AG20443 (cell line): ENCODE results near the gene EML4.
A peak's percentile ranks its signal among the peaks of the same experiment; 100 is the strongest.
"Not testable (repeated sequence)": the region's sequence is repeated elsewhere in the genome, so short reads cannot be mapped to it uniquely, and the experiment has no call there.

Source experiments
- DNase-seq: peaks from one replicate; pipeline ENCODE4 v3.0.0; 2012; ENCODE audit warnings: low spot score, mixed read lengths

EML4 gene, protein sequence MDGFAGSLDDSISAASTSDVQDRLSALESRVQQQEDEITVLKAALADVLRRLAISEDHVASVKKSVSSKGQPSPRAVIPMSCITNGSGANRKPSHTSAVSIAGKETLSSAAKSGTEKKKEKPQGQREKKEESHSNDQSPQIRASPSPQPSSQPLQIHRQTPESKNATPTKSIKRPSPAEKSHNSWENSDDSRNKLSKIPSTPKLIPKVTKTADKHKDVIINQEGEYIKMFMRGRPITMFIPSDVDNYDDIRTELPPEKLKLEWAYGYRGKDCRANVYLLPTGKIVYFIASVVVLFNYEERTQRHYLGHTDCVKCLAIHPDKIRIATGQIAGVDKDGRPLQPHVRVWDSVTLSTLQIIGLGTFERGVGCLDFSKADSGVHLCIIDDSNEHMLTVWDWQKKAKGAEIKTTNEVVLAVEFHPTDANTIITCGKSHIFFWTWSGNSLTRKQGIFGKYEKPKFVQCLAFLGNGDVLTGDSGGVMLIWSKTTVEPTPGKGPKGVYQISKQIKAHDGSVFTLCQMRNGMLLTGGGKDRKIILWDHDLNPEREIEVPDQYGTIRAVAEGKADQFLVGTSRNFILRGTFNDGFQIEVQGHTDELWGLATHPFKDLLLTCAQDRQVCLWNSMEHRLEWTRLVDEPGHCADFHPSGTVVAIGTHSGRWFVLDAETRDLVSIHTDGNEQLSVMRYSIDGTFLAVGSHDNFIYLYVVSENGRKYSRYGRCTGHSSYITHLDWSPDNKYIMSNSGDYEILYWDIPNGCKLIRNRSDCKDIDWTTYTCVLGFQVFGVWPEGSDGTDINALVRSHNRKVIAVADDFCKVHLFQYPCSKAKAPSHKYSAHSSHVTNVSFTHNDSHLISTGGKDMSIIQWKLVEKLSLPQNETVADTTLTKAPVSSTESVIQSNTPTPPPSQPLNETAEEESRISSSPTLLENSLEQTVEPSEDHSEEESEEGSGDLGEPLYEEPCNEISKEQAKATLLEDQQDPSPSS

DNA sequence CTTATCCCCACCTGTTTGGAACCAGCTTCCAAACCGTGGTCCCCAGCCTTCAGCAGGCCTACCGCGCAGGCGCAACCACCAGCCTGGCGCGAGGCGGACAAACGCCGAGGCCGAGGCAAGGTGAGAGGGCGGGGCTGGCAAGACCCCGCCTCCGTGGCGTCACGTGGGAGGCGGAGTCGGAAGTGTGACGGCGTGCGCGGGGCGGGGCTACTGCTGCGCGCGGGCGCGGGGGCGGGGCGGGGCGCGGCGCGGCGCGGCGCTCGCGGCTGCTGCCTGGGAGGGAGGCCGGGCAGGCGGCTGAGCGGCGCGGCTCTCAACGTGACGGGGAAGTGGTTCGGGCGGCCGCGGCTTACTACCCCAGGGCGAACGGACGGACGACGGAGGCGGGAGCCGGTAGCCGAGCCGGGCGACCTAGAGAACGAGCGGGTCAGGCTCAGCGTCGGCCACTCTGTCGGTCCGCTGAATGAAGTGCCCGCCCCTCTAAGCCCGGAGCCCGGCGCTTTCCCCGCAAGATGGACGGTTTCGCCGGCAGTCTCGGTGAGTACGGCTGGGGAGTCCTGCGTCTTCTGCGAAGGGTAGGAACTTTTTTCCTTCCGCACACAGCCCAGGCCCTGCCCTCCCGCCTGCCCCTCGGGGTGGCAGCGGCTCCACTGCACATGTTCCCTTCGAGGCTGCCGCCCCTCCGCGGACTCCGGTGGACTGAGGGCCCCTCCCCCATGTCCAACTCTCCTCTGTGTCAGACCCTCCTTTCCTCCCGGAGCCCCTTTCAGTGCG is at the start of gene EML4:
Gene EML4 (plus strand): TSS at position 254 of the 774 bp plus-strand sequence. CDS start 259 bp downstream, at position 513.
- DNase-seq = peak; percentile 98

DNA sequence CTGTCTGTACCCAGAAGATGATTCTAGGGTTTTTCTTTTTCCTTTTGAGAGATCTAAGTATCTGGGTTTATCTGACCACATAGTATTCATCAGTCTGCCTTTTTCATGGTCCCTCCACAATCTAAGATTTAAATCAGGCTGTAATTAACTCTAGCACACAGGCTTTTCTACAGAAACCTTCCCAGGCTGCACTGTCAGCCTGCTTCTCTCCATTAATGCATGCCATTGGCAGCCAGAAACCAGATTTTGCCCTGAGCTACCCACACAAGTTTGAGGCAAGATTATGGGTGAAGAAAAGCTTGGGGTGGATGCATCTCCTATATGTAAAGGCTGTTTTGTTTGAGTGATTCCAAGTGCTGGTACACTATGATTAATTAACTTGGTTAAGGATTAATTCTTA is 45.7 kb upstream of the EML4 start:
- no peak for DNase-seq

DNA sequence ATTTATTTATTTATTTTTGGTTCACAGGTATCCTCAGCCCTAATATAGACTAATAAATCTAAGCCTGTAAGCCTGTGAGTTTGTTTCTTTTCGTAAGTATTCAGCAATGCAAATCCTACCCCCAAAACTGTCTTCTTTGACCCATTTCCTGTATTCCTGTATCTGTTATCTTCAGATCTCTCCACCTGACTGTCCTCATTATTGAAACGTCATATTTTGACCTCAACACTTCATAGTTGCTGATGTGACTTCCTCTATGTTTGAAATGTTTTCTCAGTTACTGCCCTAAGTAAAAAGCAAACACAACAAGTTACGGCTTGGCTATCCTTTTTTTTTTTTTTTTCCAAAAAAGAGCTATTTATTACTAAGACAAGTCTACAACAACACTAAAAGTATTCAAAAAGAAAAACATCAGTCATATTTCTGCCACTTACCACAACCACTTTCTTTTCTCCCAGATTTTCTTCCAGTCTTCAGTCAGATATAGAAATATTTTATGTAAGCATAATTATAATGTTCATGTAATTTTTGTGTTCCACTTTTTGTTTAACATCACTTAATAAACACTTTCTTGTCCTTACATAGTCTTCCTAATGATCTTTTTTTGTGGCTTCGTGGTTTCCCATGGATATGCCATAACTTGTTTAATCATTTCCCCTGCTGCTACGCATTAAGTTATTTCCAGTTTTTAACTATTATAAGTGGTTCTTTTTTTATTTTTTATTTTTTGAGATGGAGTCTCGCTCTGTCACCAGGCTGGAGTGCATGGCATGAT is 45.0 kb upstream of the EML4 start:
- no peak for DNase-seq

DNA sequence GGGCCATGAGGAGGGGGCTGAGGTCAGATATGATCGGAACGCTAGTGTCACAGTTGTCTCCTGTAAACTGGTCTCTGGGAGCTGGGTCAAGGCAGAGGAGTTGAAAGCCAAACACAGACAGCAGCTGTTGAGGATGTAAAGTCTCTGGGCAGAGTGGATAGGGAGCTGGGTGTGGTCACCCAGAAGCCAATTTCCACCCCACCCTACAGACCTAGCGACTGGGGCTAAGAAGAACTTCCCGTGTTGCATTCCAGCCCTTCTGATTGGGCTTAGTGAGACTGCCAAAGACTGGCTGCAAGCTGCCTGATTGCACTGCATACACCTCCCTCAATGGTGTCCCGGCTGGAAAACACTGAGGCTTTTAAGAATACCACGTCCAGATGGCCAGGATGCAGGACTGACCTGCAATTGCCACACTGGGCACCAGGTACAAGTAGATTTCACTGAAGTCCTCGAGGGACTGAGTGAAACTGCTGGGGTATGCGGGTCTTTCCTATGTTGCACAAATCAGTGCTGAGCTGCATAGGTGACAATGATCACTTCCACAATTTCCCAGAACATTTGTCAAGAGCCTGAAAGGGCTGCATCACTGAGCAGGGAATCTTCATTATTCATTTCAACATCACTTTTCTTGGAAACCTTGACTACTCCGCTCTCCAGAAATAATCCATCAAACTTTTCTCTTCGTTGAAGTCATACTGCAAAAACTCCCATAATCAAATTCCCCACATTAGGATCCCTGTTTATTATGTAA is 43.1 kb upstream of the EML4 start:
- peak; percentile 54 for DNase-seq

DNA sequence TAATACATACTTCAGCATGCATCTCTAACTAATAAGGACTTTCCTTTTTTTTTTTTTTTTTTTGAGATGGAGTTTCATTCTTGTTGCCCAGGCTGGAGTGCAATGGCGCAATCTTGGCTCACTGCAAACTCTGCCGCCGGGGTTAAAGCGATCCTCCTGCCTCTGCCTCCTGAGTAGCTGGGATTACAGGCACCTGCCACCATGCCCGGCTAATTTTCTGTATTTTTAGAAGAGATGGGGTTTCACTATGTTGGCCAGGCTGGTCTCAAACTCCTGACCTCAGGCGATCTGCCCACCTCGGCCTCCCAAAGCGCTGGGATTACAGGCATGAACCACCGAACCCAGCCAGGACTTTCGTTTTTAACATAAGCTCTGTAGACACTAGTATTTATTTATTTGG is 42.3 kb upstream of the EML4 start:
- not testable (repeated sequence) for DNase-seq

DNA sequence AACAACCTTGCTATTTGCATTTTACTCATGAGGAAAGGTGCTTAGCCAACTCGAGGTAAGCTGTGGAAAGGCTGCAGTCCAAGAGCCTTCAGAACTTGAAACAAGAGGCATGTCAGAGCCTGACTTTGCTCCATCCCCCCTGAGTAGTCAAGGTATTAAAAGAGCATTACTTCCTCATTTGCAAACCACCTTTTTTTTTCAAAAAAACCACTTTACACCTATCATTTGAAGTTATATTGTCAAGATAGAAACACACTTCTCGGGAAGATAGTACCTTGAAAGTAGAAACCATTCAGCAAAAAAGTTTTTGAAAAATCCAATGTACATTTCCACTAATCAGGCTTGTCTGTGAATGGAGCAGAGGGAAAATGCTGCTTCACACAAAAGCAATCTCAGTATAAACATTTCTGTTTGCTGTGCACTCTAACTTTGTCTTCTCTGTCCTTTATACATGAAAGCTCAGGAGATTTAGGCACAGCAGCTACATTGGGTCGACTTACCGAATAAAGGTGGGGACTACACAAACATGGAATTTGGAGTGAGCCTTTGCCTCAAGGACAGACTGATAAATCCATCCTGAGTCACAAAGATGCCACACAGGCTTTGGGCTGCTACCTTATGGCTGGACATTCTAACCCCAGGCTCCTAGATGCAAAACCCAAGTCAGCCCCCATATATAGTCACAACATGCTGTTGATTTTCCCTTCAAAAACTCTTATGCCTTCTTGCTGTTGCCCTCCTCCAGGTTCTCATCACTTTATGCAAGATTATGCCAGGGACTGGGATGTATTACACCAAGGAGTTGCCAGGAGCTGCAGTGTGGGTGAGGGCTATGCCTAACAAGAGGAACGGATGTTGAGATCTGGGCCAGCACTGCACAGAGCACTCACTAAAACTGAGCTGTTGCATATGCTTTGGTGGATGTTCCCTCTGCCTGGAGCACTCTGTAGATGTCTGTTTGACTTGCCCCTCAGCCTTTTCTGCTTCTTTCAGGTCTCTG is 41.4 kb upstream of the EML4 start:
- no peak for DNase-seq

DNA sequence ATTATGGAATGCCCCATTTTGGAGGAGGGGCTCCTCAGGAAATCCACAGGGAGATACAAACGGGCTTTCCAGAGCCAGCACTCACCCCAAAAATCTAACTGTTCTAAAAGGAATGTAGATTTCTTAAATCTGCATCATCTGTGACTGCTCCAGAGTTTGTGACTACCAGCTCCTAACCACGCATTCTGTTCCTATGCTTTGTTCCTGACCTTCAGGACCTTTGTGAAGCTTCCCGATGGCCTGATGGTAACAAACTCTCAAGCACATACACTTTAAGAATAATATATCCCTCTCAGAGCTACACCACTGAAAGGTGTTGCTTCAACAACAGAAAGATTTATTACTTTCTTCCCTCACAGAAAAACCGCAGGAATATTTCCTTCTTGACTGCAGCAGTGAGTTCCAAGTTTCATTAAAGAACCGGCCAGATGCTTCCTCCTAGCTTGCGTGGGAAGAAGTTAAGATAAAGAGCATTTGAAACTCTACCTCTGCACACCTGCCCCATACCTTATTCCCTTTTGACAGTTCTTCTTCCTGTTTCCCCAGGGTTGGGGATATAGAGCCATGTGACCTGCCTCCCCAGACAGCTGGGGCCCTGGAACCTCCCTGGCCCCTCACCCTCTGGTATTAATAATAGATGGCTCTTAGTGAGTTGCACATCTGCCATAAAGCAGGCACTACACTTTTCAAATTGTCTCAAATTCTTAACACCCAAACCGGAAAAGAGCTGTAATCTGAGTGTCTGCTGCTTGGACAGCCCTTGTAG is 40.2 kb upstream of the EML4 start:
- DNase-seq = peak; percentile 62

DNA sequence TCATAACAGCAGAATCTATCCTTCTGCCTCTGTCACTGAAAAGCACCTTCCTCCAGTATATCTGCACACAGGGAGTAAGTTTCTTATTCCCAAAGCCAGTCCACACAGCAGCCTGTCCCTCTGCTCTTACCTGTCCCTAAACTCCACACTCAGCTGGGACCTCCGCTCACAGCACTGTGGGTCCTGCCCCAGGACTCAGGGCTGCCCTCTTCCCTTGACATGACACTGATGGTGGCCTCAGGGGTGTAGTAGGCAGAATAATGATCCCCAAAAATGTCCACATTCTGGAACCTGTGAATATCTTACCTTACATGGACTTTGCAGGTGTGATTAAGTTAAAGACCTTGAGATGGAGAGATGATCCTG is 39.7 kb upstream of the EML4 start:
- DNase-seq = no peak

DNA sequence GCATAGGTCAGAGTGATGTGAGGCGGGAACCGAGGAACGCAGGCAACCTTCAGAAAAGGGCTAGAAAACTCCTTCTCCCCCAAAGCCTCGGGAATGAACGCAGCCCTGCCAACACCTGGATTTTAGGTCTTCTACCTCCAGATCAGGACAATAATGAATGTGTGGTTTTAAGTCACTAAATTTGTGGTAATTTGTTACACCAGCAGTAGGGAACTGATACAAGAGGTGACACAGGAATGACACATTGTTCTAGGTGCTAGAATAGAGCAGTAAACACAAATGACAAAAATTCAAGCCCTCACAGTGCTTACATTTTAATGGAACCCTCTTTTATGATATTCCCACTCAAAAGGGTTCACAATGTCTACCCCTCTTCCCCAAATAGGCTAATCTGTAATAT is 39.2 kb upstream of the EML4 start:
- DNase-seq = no peak

DNA sequence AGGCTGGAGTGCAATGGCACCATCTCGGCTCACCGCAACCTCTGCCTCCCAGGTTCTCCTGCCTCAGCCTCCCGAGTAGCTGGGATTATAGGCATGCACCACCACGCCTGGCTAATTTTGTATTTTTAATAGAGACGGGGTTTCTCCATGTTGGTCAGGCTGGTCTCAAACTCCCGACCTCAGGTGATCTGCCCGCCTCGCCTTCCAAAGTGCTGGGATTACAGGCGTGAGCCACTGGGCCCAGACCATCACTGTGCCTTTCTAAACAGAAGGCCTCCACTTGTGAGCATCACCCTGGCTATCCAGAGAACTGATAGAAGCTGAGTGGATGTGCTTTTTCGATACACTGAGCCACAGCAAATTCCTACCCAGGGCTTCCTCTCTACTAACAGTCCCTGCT is 38.3 kb upstream of the EML4 start:
- DNase-seq = not testable (repeated sequence)

DNA sequence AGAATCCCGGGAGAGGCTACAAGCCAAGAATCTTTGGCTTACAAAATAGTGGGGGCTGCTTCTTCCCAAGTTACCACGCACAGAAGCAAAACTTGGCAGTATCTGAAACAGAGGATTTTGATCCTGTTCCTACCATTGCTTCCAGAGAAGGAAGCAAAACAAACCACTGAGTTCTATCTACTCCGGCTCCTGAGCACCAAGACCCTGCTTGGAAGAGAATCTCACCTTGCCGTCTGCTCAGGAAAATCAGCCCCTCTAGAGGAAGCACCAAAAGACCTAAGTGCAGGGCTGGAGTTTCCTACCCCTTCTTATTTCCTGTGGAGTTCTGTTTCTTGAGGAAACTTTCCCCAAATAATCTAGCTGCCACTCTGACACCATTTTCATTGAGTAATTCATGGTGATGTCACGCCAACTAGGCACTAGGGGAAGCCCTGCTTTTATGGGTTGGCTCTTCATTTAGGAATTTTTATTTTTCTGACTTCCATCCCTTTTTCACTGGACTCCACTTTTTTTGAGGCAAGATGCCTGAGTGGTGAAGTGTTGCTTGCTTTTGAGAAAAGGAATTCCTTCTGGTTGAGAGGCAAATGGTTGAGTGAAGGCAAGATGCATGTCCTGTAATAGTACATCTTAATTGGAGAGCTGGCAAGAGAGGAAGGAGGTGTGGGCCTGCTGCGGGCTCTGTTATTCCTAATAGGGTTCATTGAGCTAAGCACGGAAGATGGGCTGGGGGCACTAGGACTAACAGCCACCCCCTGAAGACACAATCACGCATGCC is 36.8 kb upstream of the EML4 start:
- peak; percentile 73 for DNase-seq

DNA sequence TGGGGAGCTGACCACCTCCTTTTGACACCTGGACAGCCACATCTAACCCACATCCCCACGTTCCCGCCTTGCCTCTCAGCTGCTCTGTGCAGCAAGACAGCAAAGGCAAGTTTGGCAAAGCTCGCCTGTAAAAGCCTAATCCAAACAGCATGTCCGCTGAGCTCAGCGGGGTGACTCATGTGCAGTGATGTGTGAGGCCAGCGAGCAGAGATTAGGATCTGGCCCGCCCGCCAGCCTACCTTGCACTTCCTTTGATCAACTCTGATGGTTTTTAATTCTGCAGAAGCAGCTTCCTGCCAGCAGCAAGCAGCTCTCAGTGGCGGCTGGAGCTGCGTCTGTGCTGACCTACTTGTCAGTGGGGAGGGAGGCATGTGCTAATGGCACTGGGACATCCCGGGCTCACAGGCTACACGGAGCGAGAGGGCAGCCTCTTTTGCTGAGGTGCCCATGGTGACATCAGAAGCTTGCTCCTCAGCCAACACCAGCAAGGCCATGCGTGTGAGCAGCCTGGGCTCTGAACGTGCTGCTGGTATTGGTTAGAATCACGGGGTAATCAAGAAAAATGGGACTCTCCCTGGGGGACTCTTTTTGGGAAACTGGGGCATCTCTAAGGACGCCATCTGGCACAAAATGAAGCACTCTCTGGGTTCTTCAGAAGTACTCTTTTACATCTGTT is 36.0 kb upstream of the EML4 start:
- peak; percentile 86 for DNase-seq

DNA sequence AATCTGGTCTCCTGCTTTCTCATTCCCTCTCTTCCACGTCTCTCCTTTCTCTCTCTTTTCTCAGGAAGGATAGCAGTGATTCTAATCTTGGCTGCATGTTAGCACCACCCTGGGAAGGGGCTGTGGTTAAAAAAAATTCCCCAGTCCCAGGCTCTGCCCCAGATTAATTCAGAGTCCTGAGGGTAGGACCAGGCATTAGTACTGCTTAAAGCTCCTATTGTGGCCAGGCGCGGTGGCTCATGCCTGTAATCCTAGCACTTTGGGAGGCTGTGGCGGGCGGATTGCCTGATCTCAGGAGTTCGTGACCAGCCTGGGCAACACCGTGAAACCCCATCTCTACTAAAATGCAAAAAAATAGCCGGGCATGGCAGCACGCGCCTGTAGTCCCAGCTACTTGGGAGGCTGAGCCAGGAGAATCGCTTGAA is 35.4 kb upstream of the EML4 start:
- no peak for DNase-seq

DNA sequence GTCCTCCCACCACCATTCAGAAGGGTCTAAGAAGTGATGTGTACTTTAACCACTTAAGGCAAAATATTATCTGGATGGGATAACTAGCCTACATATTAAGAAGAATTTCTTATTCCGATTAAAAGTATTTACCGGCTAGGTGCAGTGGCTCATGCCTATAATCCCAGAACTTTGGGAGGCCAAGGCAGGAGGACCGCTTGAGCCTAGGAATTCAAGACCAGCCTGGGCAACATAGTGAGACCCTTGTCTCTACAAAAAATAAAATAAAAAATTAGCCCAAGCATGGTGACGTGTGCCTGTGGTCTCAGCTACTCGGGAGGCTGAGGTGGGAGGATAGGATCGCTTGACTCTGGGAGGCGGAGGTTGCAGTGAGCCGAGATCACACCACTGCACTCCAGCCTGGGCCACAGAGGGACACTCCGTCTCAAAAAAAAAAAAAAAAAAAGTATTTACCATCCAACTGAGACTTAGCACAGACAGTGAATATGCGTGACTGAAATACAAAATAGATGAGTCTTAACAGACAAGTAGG is 34.7 kb upstream of the EML4 start:
- not testable (repeated sequence) for DNase-seq

DNA sequence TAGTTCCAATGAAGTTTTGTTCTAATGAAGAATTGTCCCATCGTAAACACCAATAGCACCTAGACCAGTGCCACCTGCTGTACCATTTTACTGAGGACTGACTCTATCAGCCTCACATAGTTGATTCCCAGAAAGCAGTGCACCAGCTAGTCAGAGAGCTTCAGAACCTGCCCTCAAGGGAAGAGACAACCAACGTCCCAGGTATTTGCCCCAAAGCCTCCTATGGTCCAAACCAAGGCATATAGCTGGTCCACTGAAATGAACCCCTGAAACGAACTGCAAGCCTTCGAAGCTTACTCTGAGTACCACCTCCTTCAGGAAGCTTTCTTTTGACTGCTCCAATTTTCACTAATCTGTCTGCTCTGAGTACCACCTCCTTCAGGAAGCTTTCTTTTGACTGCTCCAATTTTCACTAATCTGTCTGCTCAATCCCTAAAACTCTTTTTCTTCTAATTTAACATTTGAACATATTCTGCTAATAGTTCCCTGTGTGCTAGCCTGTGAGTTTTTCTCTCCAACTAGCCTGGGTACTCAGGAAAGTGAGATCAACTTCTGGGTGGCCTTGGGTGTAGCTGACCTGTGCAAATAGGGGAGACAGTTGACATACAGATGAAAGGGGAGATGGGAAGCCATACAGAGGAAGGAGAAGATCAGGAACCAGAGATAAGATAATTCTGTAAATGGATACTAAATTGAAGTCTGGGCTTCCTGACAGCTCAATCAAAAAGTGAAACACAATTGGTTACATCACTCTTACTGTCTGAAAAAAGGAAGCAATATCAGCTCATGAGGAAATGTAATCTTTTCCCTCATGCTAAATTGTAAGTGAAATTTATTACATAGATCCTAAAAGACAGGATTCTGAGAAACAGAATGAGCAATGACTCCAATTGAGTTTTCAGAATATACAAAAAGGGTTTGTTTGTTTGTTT is 33.5 kb upstream of the EML4 start:
- no peak for DNase-seq

DNA sequence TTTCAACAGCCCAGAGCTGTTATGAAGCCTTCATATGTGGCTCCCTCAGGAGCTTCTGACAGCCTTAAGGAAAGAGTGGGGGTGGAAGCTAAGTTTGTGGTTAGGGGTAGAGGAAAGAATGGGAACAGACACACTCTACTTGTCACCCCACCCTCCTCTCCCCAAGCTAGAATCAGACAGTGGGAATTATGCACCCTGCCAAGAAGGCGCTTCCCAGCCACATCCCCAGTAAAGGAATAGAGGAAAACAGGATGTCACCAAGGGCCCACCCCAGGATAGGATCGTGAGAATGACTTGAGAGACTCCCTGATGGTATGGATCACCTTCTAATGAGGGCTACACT is 32.4 kb upstream of the EML4 start:
- no peak for DNase-seq
